MM.1S (cell line): Measurements from ENCODE around the gene SSBP2.

ENCODE experiments used
- EZH2 ChIP-seq: fragments of 300-600 bp; sonication (generic); optimal IDR thresholded peaks from 2 replicates; pipeline ENCODE3; 2017; ENCODE audit warnings: low read depth, mild to moderate bottlenecking, antibody characterized with exemption, low read length, mixed read lengths
- EZH2phosphoT487 ChIP-seq: fragments of 300-600 bp; sonication (generic); IDR thresholded peaks from 2 replicates; pipeline ENCODE4 v1.6.1; 2018; ENCODE audit warnings: antibody characterized with exemption, low read length
- TF ChIP-seq, protein P1 (sequence below): fragments of 300-600 bp; sonication (generic); IDR thresholded peaks from 2 replicates; pipeline ENCODE4 v1.5.1; 2016; ENCODE audit warnings: antibody characterized with exemption, low read length, mixed read lengths

DNA sequence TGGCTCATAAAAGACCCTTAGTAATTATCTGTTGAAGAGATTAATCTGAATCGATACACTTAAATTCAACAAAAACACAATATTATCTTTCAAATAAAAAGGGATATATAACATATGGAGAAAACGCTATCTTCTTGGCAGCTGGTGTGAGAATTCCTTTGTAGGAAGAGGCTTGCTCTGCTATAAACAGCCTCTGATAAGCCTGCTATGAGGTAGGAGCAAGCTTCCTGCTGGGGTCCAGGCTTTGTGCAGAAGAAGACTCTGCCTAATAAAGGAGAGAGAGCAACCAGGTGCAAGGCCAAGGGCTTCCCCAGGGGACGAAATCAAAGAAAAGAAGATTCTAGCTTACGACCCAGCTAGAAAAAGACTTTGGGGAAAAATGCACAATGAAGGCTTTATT is 43.3 kb upstream of the SSBP2 start:
- TF ChIP-seq, protein P1, sequence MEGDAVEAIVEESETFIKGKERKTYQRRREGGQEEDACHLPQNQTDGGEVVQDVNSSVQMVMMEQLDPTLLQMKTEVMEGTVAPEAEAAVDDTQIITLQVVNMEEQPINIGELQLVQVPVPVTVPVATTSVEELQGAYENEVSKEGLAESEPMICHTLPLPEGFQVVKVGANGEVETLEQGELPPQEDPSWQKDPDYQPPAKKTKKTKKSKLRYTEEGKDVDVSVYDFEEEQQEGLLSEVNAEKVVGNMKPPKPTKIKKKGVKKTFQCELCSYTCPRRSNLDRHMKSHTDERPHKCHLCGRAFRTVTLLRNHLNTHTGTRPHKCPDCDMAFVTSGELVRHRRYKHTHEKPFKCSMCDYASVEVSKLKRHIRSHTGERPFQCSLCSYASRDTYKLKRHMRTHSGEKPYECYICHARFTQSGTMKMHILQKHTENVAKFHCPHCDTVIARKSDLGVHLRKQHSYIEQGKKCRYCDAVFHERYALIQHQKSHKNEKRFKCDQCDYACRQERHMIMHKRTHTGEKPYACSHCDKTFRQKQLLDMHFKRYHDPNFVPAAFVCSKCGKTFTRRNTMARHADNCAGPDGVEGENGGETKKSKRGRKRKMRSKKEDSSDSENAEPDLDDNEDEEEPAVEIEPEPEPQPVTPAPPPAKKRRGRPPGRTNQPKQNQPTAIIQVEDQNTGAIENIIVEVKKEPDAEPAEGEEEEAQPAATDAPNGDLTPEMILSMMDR: no peak
- TF ChIP-seq EZH2: no peak
- TF ChIP-seq EZH2phosphoT487: no peak
